Fibroblast of gingiva (primary cell): ENCODE data around the gene ABHD1.
"Not testable (repeated sequence)": the region's sequence is repeated elsewhere in the genome, so short reads cannot be mapped to it uniquely, and the experiment has no call there.

Experiments
- DNase-seq: peaks from one replicate; pipeline ENCODE4 v3.0.0-alpha.2; 2011; ENCODE audit warnings: low read depth

The ABHD1 gene

DNA sequence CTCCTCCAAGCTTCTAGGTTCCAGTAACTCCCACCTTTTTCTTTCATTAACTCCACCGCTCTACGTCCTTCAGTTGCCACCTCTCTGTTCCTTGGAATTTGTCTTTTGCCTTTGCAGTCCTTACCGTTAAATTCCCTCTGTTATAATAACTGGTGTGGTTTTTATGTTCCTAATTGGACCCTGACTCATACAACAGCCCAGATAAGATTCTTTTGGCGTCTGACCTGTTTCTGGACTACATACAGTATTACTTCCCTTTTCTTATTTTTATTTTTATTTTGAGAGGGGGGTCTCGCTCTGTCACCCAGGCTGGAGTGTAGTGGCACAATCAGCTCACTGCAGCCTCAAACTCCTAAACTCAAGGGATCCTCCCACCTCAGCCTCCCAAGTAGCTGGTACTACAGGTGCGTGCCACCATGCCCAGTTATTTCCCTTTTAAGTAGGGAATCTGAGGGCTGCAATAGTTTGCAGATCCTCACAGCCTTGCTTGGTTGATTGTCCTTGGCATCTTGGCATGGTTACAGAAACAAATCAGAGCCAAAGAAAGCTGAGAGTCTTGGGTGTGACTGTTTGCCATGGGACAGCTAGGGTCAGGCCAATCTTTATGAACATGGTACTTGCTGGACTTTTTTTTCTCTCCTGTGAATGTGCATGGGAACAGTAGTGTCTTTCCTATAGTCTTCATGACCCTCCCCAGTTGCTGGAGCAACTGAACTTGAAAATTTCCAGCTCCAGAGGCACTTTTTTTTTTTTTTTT lies 47.1 kb downstream of the ABHD1 start:
- no peak for DNase-seq

DNA sequence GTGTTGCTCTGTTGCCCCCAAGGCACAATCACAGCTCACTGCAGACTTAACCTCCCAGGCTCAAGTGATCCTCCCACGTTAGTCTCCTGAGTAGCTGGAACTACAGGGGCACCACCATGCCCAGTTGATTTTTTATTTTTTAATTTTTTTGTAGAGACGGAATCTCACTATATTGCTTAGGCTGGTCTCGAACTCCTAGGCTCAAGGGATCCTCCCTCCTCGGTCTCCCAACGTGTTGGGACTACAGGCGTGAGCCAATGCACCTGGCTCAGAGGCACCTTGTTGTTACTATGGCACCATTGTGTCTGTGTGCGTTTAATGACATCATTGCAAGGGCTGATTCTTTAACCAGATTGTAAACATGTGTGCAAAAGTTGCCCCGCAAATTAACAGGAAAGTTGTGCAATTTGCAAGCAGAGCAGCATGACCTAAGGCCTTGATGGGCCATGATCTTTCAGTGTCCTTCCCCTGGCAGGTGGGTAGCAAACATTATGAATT lies 47.8 kb downstream of the ABHD1 start:
- peak; percentile 62 for DNase-seq

DNA sequence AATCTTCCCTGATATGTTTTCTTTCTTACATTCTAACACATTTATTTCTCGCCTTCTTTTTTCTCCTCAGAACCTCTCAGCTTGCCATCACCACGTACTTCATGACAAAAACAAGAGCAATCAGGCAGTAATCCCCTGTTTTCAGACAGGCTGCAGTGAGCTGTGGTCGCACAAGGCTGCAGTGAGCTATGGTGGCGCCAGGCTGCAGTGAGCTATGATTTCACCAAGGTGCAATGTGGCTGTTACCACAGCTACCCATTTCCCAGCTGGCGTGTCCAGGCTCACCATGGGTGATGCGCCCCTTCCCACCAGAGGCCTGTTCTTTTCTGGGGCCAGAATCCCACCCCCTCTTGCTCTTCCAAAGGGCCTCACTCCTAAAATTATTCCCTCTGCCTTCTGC lies 51.0 kb downstream of the ABHD1 start:
- no peak for DNase-seq

DNA sequence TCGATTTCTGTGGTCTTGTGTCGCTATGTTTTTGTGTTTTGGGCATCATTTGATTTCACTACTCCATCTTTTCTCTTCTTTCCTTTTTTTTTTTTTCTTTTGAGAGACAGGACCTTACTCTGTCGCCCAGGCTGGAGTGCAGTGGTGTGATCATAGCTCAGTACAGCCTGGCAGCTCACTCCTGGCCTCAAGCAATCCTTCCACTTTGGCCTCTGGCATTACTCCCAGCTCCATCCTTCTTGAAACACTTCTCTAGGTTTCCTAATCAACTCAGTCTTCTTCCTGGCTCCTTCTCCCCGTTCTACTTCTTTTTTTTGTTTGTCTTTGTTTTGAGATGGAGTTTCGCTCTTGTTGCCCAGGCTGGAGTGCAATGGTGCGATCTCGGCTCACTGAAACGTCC lies 51.7 kb downstream of the ABHD1 start:
- peak; percentile 83 for DNase-seq

DNA sequence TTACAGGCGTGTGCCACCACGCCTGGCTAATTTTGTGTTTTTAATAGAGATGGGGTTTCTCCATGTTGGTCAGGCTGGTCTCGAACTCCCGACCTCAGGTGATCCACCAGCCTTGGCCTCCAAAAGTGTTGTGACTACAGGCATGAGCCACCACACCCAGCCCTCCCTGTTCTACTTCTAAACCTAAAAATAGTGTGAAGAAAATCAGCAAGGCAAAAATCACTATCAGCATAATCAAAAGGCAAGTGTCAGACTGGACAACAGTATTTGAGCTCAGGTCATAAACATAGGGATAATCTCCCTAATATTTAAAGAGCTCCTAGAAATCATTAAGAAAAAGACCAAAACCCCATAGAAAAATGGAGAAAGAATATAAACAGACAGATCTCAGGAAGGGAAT lies 52.2 kb downstream of the ABHD1 start:
- DNase-seq, result not testable (repeated sequence)

DNA sequence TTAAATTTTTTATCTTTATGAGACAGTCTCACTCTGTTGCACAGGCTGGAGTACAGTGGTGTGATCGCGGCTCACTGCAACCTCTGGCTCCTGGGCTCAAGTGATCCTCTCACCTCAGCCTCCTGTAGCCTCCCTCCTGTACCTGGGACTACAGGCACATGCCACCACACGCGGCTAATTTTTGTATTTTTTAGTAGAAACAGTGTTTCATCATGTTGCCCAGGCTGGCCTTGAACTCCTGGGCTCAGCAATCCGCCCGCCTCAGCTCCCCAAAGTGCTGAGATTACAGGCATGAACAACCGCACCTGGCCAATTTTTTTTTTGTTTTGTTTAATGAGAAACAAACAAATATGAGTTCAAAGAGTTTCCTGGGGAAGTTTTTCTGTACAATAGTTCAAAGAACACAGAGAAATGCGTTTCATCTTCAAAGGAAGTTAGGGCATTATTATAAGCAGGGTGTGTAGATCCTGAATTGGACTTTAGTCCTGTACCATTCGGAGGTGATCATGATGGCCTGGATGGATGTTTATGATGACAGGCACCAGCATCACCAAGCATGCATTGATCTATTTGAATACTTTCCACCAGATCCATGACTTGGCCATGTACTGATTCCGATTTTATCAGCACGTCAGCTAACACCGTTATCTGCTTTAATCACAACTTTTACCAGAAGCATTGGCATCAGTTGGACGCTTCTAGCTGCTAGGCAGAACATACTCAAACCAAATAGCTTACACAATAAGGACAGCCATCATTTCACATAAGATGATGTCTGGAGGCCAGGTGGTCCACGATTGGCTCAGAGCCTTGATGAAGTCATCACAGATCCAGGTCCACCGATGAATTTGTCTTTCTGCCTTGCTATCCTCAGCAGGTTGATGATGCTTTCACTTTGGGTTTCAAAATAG lies 54.1 kb downstream of the ABHD1 start:
- no peak for DNase-seq

DNA sequence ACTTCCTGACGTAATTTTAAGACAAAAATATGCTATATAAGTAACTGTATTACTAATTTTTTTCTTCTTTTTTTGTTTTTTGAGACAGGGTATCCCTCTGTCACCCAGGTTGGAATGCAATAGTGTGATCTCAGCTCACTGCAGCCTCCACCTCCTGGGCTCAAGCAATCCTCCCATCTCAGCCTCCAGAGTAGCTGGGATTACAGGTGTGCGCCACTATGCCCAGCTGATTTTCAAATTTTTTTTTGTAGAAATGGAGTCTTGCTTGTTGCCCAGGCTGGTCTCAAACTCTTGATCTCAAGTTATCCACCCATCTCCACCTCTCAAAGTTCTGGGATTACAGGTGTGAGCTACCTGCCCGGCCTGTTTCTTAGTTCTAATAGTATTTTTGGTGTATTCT lies 54.9 kb downstream of the ABHD1 start:
- DNase-seq, result no peak

DNA sequence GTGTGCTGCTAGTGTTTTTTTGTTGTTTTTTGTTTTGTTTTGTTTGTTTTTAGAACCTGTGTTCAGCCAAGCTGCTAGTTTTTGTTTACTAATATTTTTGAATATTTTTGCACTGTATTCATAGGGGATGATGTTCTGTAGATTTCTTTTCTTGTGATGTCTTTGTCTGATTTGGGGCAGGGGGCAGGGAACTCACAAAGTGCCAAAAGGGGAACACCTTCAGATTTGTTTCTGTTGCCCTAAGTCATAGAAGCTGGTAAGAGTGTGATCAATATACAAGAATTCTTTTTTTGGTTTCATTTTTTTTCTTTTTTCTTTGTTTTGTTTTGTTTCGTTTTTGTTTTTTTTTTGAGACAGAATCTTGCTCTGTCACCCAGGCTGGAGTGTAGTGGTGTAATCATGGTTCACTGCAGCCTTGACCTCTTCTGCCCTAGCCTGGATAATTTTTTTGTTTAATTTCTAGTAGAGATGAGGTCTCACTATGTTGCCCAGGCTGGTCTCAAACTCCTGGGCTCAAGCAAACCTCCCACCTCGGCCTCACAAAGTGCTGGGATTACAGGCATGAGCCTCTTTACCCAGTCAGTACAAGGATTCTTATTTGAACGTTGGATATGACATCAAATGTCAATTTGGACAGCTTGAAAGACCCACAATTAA lies 55.9 kb downstream of the ABHD1 start:
- no peak for DNase-seq
